Astrocyte (in vitro differentiated cells and primary cell): ENCODE data around the gene HMGXB3. TPM values are rescaled to one million over a fixed set of nuclear protein-coding genes. Genes with fewer than 3 reads are reported as not detected.

Experiments
- DNase-seq: peaks from one replicate; pipeline ENCODE4 v3.0.0-alpha.2; 2010; ENCODE audit warnings: low read depth
- FAIRE-seq: peaks from 2 replicates; lab custom pipeline; 2011; peaks lifted over from hg19 to GRCh38; lab: Jason Lieb, UNC
- H2AFZ ChIP-seq: 2 replicates; pipeline ENCODE4 v1.6.0; 2012; ENCODE audit warnings: low read depth, low read length, inconsistent platforms
- H3K27ac ChIP-seq: 2 replicates; pipeline ENCODE4 v1.5.1; 2011; ENCODE audit warnings: low read depth, low read length, inconsistent platforms
- H3K27me3 ChIP-seq: 2 replicates; pipeline ENCODE4 v1.6.0; 2011; ENCODE audit warnings: low read length, inconsistent platforms; ENCODE audit not compliant: insufficient read depth
- H3K36me3 ChIP-seq: 2 replicates; pipeline ENCODE4 v1.5.1; 2011; ENCODE audit warnings: low read length, inconsistent platforms; ENCODE audit not compliant: insufficient read depth
- H3K4me1 ChIP-seq: 2 replicates; pipeline ENCODE4 v1.5.1; 2011; ENCODE audit warnings: low read length, inconsistent platforms; ENCODE audit not compliant: insufficient read depth
- H3K4me2 ChIP-seq: 2 replicates; pipeline ENCODE4 v1.6.0; 2012; ENCODE audit warnings: low read length, inconsistent platforms
- H3K4me3 ChIP-seq: 2 replicates; pipeline ENCODE4 v1.5.1; 2011; ENCODE audit warnings: low read depth, mild to moderate bottlenecking, low read length, inconsistent platforms; ENCODE audit not compliant: insufficient read depth
- H3K79me2 ChIP-seq: 2 replicates; pipeline ENCODE4 v1.6.0; 2012; ENCODE audit warnings: mild to moderate bottlenecking, low read length, inconsistent platforms; ENCODE audit not compliant: insufficient read depth
- H3K9ac ChIP-seq: 2 replicates; pipeline ENCODE4 v1.6.0; 2012; ENCODE audit warnings: mild to moderate bottlenecking, low read length, inconsistent platforms
- H3K9me3 ChIP-seq: 2 replicates; pipeline ENCODE4 v1.5.1; 2012; ENCODE audit warnings: low read depth, mild to moderate bottlenecking, low read length, inconsistent platforms; ENCODE audit not compliant: insufficient read depth
- H4K20me1 ChIP-seq: 2 replicates; pipeline ENCODE4 v1.6.0; 2012; ENCODE audit warnings: low read length, inconsistent platforms; ENCODE audit not compliant: insufficient read depth
- H3K27ac Mint-ChIP-seq: one replicate; pipeline ENCODE4 v1.8.0; 2021; ENCODE audit warnings: mild to moderate bottlenecking, mixed read lengths; ENCODE audit not compliant: unreplicated experiment
- H3K27me3 Mint-ChIP-seq: one replicate; pipeline ENCODE4 v1.8.0; 2021; ENCODE audit warnings: low read depth, mixed read lengths; ENCODE audit not compliant: unreplicated experiment
- H3K36me3 Mint-ChIP-seq: one replicate; pipeline ENCODE4 v1.8.0; 2021; ENCODE audit warnings: low read depth, mixed read lengths; ENCODE audit not compliant: unreplicated experiment
- H3K4me1 Mint-ChIP-seq: one replicate; pipeline ENCODE4 v1.8.0; 2021; ENCODE audit warnings: low read depth, mixed read lengths; ENCODE audit not compliant: unreplicated experiment
- H3K4me3 Mint-ChIP-seq: one replicate; pipeline ENCODE4 v1.8.0; 2021; ENCODE audit warnings: mild to moderate bottlenecking, moderate library complexity, mixed read lengths; ENCODE audit not compliant: unreplicated experiment
- H3K9me3 Mint-ChIP-seq: one replicate; pipeline ENCODE4 v1.8.0; 2021; ENCODE audit warnings: mild to moderate bottlenecking, mixed read lengths; ENCODE audit not compliant: unreplicated experiment
- EZH2 ChIP-seq: IDR thresholded peaks from 2 replicates; pipeline ENCODE4 v1.6.1; 2012; ENCODE audit warnings: mild to moderate bottlenecking, low read length, inconsistent platforms; ENCODE audit not compliant: insufficient read depth
- total RNA-seq: library from RNA; stranded (reverse); gene quantifications from 2 replicates; pipeline ENCODE4 v1.2.1, GENCODE V29; 2021
- TF ChIP-seq, protein P1 (sequence below): IDR thresholded peaks from 2 replicates; pipeline ENCODE4 v1.5.1; 2011; ENCODE audit warnings: low read depth, mild to moderate bottlenecking, inconsistent platforms, low read length, moderate library complexity; ENCODE audit not compliant: insufficient read depth

Gene HMGXB3
- total RNA-seq, 1 donor from 2014 or later, result 58.1 TPM

- no peak overlapping the region for H3K4me3 ChIP-seq
- no peak for DNase-seq
- no peaks in the 10 kb centered on the region for H3K79me2 ChIP-seq
- H3K27ac Mint-ChIP-seq, result peak overlapping the region; percentile 81
- H3K4me1 ChIP-seq, result peaks cover 43% of the 10 kb centered on the region
- H3K4me1 Mint-ChIP-seq, result peaks cover 40% of the 10 kb centered on the region
- TF ChIP-seq, protein P1, sequence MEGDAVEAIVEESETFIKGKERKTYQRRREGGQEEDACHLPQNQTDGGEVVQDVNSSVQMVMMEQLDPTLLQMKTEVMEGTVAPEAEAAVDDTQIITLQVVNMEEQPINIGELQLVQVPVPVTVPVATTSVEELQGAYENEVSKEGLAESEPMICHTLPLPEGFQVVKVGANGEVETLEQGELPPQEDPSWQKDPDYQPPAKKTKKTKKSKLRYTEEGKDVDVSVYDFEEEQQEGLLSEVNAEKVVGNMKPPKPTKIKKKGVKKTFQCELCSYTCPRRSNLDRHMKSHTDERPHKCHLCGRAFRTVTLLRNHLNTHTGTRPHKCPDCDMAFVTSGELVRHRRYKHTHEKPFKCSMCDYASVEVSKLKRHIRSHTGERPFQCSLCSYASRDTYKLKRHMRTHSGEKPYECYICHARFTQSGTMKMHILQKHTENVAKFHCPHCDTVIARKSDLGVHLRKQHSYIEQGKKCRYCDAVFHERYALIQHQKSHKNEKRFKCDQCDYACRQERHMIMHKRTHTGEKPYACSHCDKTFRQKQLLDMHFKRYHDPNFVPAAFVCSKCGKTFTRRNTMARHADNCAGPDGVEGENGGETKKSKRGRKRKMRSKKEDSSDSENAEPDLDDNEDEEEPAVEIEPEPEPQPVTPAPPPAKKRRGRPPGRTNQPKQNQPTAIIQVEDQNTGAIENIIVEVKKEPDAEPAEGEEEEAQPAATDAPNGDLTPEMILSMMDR, result no peak
- no peak for TF ChIP-seq EZH2
- H3K4me2 ChIP-seq, result peak overlapping the region; percentile 49
- peak overlapping the region; percentile 39 for H3K9ac ChIP-seq
- no peaks in the 10 kb centered on the region for H3K27me3 ChIP-seq
- no peak for FAIRE-seq
- H3K36me3 ChIP-seq, result peaks cover 35% of the 10 kb centered on the region
- H3K27me3 Mint-ChIP-seq, result no peaks in the 10 kb centered on the region
- no peaks in the 10 kb centered on the region for H3K9me3 ChIP-seq
- no peak overlapping the region for H2AFZ ChIP-seq
- no peak overlapping the region for H3K4me3 Mint-ChIP-seq
- H3K9me3 Mint-ChIP-seq, result no peaks in the 10 kb centered on the region
- H3K27ac ChIP-seq, result peak overlapping the region; percentile 71
- H3K36me3 Mint-ChIP-seq, result peaks cover 47% of the 10 kb centered on the region
- no peaks in the 10 kb centered on the region for H4K20me1 ChIP-seq
Measured at GRCh38 chr5:150053713-150054392, 53.3 kb downstream of the HMGXB3 start.

- no peaks in the 10 kb centered on the region for H3K27me3 Mint-ChIP-seq
- peaks cover 40% of the 10 kb centered on the region for H3K36me3 Mint-ChIP-seq
- Histone ChIP-seq H4K20me1 (no peaks in the 10 kb centered on the region), H3K4me3 (no peak overlapping the region), H3K27me3 (no peaks in the 10 kb centered on the region), H2AFZ (no peak overlapping the region), H3K4me2 (no peak overlapping the region), H3K4me1 (peaks cover 42% of the 10 kb centered on the region), H3K79me2 (no peaks in the 10 kb centered on the region), H3K9ac (no peak overlapping the region), H3K27ac (no peak overlapping the region), H3K36me3 (peaks cover 28% of the 10 kb centered on the region), H3K9me3 (no peaks in the 10 kb centered on the region)
- FAIRE-seq (no peak), DNase-seq (no peak)
- peaks cover 38% of the 10 kb centered on the region for H3K4me1 Mint-ChIP-seq
- no peak overlapping the region for H3K4me3 Mint-ChIP-seq
- H3K9me3 Mint-ChIP-seq, result no peaks in the 10 kb centered on the region
- TF ChIP-seq EZH2, result no peak
- TF ChIP-seq, protein P1, result no peak
- H3K27ac Mint-ChIP-seq, result no peak overlapping the region
Measured at GRCh38 chr5:150054569-150054968, 54.0 kb downstream of the HMGXB3 start.

- Histone ChIP-seq H3K79me2 (no peaks in the 10 kb centered on the region), H3K27me3 (no peaks in the 10 kb centered on the region), H3K4me1 (peaks cover 33% of the 10 kb centered on the region), H3K27ac (no peak overlapping the region), H3K36me3 (peaks cover 24% of the 10 kb centered on the region), H3K9me3 (no peaks in the 10 kb centered on the region), H3K4me3 (no peak overlapping the region), H3K9ac (no peak overlapping the region), H3K4me2 (no peak overlapping the region), H4K20me1 (no peaks in the 10 kb centered on the region), H2AFZ (no peak overlapping the region)
- TF ChIP-seq, protein P1, result no peak
- TF ChIP-seq EZH2, result no peak
- Mint-ChIP-seq H3K27ac (no peak overlapping the region), H3K9me3 (no peaks in the 10 kb centered on the region), H3K4me3 (no peak overlapping the region), H3K4me1 (peaks cover 33% of the 10 kb centered on the region), H3K27me3 (no peaks in the 10 kb centered on the region), H3K36me3 (peaks cover 37% of the 10 kb centered on the region)
- no peak for DNase-seq
- no peak for FAIRE-seq
Measured at GRCh38 chr5:150055326-150056074, 55.0 kb downstream of the HMGXB3 start.
